Stimulated activated CD8-positive, alpha-beta memory T cell treated with anti-CD3 and anti-CD28 coated beads, Interleukin-2, amount 100 ng/mL, for 48 hours (primary cell): Measurements from ENCODE around the gene PORCN.
"Not testable (repeated sequence)": the region's sequence is repeated elsewhere in the genome, so short reads cannot be mapped to it uniquely, and the experiment has no call there.

Experiments used
- DNase-seq, 2 donors: peaks; one replicate each; pipeline ENCODE4 v3.0.0-alpha.2; 2020; ENCODE audit warnings: low read depth in 2 of 2

The PORCN gene

GRCh38 chrX:48512371-48512935 is 3.7 kb downstream of the PORCN start:
- DNase-seq: no peak

- DNase-seq: no peak
These were observed 4.9 kb downstream of the PORCN start for GRCh38 chrX:48513670-48514069.

- DNase-seq: no peak
These were observed 5.5 kb downstream of the PORCN start for GRCh38 chrX:48514126-48514806.

DNA sequence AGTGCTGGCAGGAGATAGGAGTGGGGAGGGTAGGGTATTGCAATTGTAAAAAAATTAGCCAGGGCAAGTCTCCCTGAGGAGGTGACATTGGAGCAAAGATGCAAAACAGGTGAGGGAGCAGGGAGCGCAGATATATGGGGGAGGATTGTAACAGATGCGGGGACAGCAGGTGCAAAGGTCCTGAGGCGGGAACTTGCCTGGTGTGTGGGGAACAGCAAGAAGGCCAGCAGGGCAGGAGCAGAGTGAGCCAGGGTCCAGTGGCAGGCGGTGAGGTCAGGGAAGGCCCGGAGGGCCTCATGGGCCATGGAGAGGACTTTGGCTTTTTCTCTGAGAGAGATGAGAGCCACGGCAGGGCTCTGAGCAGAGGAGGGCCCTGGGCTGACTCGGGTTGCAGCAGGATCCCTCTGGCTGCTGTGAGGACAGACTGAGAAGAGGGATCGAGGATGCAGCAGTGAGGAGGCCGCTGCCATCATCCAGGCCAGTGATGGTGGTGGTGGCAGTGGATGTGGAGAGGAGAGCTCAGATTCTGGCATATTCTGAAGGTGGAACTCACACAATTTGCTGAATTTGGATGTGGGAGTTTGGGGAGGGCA is 6.2 kb downstream of the PORCN start:
- no peak for DNase-seq

GRCh38 chrX:48515842-48516241 is 7.0 kb downstream of the PORCN start:
- no peak for DNase-seq

- no peak for DNase-seq
These were observed 7.5 kb downstream of the PORCN start for GRCh38 chrX:48516285-48516684.

- no peak for DNase-seq
These were observed 8.2 kb downstream of the PORCN start for GRCh38 chrX:48516987-48517386.

DNA sequence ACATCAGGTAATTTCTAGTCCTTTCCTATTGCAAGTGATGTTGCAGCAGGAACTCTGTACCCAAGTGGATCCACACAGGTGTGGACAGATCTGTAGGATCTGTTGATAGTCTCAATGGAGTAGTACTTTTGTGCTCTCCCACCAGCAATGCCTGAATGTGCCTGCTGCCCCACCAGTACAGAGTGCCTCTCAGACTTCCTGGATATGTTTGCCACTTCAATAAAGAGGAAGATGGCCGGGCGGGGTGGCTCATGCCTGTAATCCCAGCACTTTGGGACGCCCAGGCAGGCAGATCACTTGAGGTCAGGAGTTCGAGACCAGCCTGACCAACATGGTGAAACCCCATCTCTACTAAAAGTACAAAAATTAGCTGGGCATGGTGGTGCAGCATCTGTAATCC is 10.7 kb downstream of the PORCN start:
- not testable (repeated sequence) for DNase-seq

GRCh38 chrX:48520455-48520854 is 11.7 kb downstream of the PORCN start:
- DNase-seq: no peak

DNA sequence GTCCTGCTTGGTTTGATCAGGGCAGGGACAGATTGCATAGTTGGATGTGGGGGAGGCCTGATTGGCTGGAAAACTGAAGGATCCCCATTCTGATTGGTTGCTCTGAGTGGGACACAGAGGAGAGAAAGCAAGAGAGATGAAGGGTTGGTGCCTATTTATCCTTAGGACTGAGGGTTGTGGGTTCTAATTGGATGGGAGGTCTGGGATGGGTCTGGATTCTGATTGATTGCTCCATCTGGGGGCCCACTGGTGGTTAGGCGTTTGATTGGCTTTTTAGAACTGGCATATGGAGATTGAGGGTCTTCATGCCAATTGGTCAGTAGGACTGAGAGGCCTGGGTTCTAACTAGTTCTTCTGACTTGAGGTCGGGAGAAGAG is 12.2 kb downstream of the PORCN start:
- no peak for DNase-seq

DNA sequence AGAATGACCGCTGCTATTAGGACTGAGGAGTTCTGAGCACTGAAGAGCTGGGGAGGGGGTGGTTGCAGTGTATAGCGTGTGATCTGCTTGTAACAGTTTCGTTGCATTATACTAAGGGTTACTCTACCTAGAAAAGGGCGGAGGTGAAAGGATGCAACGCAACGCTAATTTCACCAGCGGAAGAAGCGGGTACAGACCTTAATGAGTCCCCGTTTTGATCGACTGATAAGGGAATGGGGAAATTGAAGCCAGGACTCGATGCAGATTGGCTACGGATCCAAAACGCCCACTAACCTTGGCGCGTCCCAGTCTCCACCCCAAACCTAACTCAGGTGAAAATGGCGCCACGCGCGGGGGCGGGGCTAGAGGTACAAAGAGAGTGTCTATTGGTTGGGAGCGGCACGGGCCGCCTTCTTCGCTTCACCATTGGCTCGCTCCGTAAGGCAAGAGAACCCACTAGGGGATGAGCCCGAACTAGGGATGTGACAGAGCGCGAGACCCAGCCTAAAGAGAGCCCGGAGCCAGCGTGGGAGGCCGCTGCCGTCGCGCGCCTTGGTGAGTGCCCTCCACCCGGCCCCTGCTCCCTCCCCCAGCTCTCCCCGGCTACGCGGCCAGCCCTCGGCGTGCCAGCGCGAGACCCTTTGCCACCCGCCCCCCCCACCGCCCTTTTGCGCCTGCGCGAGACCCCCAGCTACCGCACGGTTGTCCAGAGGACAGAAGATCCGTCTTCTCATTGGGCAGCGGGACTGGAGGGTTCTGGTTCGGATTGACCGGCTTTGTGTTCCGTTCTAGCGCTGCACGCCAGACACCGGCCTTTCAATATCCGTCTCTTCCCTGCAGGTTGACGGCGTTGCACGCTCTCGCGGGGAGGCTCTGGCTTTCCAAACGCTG is 12.8 kb downstream of the PORCN start, which contains the start of gene EBP:
TSS of gene EBP (plus strand) at position 456 of the 891 bp plus-strand sequence. CDS start 1,964 bp downstream, outside the sequence.
- DNase-seq: peak; percentile 87 to 90

GRCh38 chrX:48522291-48522690 is 13.5 kb downstream of the PORCN start:
- no peak for DNase-seq

DNA sequence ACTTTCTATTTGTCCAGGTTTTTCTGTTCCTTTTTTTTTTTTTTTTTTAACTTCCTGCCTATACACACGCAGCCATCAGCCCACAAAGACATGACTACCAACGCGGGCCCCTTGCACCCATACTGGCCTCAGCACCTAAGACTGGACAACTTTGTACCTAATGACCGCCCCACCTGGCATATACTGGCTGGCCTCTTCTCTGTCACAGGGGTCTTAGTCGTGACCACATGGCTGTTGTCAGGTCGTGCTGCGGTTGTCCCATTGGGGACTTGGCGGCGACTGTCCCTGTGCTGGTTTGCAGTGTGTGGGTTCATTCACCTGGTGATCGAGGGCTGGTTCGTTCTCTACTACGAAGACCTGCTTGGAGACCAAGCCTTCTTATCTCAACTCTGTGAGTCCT is 14.9 kb downstream of the PORCN start:
- no peak for DNase-seq

DNA sequence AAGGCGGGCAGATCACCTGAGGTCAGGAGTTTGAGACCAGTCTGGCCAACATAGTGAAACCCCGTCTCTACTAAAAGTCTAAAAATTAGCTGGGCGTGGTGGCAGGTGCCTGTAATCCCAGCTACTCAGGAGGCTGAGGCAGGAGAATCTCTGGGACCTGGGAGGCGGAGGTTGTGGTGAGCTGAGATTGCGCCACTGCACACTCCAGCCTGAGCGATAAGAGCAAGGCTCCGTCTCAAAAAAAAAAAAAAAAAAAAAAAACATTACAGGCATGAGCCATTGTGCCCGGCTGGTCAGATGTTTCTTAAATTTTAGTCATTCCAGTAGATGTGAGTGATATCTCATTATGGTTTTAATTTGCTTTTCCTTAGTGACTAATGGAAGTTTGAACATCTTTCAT is 17.1 kb downstream of the PORCN start:
- DNase-seq: not testable (repeated sequence)

DNA sequence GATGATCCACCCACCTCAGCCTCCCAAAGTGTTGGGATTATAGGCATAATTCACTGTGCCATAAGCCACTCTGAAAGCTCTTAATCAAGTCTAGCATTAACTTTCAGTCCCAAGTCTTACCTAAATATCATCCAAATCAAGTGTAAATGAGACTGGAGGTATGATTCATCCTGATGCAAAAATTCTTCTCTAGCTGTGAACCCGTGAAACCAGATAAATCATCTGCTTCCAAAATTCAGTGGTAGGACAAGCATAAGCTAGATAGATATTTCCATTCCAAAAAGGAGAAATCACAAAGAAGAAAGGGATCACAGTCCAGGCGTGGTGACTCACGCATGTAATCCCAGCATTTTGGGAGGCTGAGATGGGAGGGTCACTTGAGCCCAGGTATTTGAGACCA is 21.9 kb downstream of the PORCN start:
- no peak for DNase-seq

- no peak for DNase-seq
These were observed 22.7 kb downstream of the PORCN start for GRCh38 chrX:48531358-48531959.

DNA sequence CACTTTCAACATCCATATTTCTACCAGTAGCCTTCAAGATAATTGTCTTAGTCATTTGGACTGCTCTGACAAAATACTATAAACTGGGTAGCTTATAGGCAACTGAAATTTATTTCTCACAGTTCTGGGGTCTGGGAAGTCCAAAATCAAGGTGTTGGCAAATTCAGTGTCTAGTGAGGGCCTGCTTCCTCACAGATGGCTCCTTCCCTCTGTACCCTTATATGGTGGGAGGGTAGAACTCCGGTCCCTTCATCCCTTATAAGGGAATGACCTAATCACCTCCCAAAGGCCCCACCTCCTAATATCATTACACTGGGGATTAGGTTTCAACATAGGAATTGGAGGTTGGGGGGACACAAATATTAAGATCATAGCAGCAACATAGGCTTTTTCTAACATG is 23.4 kb downstream of the PORCN start:
- no peak for DNase-seq

GRCh38 chrX:48533165-48533564 is 24.4 kb downstream of the PORCN start:
- DNase-seq: no peak

- no peak for DNase-seq
These were observed 30.0 kb downstream of the PORCN start for GRCh38 chrX:48538641-48539344.

GRCh38 chrX:48539345-48540027 is 30.7 kb downstream of the PORCN start, which contains the start of gene TBC1D25:
TBC1D25 (plus strand) TSS chrX:48539714; CDS start chrX:48539798, 84 bp downstream.
- peak; percentile 92 to 93 for DNase-seq

- peak in 1 of 2 donors; percentile 33 for DNase-seq
These were observed 31.2 kb downstream of the PORCN start for GRCh38 chrX:48540028-48540375.
